Activated naive CD4-positive, alpha-beta T cell treated with anti-CD3 and anti-CD28 coated beads, Interleukin-2, amount 50 U/mL, for 16 hours (primary cell): Measurements from ENCODE around the gene COL11A2.
"Not testable (repeated sequence)": the region's sequence is repeated elsewhere in the genome, so short reads cannot be mapped to it uniquely, and the experiment has no call there.

Experiments
- DNase-seq: peaks from one replicate; pipeline ENCODE4 v3.0.0-alpha.2; 2020

COL11A2 gene

GRCh38 chr6:33150560-33150959 is 41.7 kb downstream of the COL11A2 start:
- DNase-seq = not testable (repeated sequence)

DNA sequence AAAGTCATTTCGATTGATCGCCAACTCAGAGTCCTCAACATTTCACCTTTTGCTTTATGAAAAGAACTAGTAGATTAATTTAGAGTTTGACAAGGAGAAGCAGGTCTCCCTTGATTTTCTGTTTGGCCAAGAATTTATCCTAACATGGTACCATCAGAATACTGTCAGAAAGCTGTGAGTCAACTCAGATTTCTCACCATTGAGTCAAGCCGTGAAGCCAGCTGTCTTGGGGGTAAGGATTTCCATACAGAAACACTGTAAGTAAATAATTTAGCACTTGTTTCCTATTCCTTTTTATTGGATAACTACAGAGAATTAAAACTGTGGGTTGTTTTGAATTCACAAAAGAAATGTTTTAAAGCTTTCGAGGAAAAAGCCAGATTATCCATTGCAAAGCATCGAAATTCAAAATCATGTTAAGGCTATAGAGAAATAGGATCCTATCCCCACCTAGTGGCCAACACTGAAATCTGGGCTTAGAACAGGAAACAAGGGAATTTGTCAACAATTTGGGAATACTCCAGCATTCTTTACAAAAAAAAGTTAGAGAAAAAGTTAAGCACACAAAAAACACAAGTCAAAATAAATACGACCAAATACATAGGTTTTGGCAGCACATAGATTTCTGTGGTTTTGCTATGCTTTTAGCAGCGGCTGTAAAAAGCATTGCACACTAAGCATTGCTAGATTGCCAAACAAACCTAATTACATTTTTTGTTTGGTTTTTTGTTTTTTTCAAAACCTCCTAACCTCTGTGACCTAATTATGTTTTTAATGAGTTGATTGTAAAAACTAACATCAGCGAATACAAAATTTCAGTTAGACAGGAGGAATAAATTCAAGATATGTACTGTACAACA is 44.2 kb downstream of the COL11A2 start:
- DNase-seq = no peak

GRCh38 chr6:33144373-33144772 is 47.9 kb downstream of the COL11A2 start:
- DNase-seq = no peak

DNA sequence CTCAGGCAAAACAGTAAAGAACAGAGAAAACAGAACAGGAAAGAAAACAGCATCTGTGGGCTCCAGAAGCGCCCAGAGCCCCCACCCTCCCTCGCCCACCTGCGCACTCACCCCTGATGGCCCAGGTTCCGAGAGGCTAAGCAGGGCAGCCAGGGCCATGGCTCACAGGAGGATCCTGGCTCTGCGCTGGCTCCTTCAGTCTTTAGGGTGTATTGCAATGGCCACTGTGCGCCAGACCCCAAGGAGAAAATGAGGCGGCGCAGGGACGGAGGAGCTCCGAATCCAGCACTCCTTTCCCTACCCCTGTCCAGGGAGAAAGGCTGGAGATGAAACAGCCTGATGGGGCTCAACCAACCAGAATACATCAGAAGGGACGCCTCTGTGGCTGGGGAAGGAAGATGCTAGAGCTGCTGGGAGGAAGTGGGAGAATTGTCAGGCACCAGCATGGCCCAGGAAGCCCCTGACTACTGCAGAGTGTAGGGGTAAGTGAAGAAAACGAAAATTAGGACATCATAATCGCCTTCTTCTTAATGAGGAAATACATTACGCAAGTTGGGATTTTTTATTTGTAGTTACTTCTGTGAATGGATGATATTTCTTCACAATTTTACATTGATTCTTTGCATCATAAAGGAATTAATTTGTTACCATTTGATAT is 49.0 kb downstream of the COL11A2 start:
- no peak for DNase-seq

DNA sequence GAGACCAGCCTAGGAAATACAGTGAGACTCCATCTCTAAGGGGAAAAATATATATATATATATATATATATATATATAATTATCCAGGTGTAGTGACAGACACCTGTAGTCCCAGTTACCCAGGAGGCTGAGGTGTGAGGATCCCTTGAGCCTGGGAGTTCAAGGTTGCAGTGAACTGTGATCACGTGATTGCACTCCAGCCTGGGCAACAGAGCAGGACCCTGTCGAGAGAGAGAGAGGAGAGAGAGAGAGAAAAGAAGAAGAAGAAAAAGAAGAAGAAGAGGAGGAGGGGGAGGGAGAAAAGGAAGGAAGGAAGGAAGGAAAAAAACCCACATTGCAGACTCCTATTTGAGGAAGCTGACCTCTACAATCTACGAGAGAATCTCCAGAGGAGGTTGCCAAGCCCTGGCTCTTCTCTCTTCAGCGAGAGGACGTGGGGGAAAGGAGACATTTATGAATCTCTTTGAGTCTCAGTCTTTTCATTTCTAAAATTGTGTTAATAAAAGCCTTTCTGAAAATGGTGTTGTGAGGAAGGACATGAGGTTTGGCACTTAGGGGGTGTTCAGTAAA is 49.7 kb downstream of the COL11A2 start:
- DNase-seq = no peak

DNA sequence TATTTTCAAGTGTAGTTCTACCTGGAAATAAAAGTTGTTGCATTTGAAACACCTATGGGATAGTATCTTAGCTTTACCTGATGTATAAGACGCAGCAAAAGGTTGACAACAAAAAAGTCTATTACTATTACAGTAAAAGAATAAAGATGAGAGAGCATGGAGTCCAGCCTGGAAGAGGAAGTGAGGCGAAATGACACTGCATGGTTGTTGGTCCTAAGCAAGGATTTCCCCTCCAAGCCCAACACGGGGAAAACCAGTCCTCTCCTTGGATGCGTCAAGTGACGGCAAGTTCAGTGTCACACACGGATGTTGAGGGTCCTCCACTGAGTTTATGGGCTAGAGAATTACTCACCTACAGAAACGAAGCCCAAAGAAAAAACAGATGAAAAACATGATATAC is 51.7 kb downstream of the COL11A2 start:
- DNase-seq = no peak

GRCh38 chr6:33139596-33140206 is 52.6 kb downstream of the COL11A2 start:
- no peak for DNase-seq

GRCh38 chr6:33136310-33136900 is 55.9 kb downstream of the COL11A2 start:
- DNase-seq = no peak

GRCh38 chr6:33132081-33132524 is 60.2 kb downstream of the COL11A2 start:
- DNase-seq = no peak

DNA sequence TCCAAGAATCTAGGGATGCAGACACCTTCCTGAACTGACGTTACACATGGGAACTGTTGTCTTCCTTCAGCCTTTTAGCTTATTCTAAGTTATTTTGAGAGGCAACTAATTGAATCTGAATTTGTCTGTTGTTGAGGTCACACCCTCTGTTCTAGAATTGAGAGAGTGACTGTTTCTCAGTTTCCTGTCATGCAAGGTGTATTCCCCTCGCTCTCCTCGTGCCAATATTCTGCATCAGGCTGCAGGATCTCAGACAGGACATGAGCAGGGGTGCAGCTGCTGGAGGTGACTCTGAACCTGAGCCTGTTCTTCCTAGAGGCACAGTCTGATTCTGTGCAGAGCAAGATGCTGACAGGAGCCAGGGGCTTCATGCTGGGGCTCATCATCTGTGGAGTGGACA is 63.9 kb downstream of the COL11A2 start:
- no peak for DNase-seq

GRCh38 chr6:33126101-33126714 is 66.1 kb downstream of the COL11A2 start:
- peak; percentile 58 for DNase-seq

- no peak for DNase-seq
Measured at GRCh38 chr6:33124947-33125346, 67.3 kb downstream of the COL11A2 start.

- no peak for DNase-seq
Measured at GRCh38 chr6:33124525-33124901, 67.8 kb downstream of the COL11A2 start.

DNA sequence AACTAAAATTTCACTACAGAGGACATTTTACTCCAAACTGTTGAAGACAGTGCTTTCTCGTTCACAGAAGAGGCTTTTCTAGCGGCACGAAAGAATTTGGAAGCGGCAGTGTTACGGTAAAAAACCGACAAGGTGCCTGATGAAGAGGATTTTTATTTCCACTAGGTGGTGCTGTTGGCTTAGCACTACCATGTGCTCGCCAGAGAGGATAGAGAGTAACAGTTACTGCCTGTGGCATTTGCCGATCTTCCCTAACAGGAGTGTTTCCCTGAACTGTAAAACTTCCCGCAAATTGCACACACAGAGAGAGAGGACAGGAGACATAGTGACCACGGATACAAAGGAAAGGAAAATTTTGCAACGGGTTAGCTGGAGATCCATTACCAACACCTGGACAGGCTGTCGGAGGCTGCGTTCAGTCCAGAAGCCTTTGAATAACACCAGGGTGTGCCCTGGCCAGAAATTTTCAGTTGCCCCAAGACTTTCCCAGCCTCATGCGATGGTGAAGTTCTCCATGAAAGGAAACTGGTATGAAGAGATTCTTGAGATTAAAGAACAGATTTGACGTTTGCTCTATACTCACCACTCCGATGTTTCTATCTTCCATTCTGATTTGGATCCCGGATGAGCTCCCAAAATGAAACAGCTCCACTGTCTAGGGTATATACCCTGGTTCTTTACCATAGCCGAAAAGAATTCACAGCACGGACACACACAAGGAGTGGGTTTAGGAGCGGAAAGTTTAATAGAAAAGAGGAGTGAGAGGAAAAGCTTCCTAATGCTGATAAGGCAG is 68.3 kb downstream of the COL11A2 start:
- no peak for DNase-seq

DNA sequence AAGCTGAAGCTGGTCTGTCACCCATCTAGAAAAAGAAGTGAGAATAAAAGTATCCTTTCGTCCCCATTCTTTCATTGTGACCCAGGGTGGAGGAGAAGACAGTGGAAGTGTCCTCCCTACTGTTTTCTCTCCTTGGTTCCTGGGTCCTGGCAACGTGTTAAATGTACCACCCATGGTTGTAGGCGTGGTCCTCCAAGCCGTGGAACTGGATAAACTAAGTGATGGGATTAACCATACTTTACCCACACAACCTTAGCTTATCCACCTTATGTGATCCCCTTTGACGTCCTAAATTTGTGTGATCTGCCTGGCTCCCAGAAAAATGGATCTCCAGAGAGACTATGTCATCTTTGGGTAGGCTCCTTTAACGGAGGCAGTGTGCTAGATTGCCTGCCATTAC is 69.1 kb downstream of the COL11A2 start:
- DNase-seq = no peak

GRCh38 chr6:33120001-33120400 is 72.3 kb downstream of the COL11A2 start:
- DNase-seq = no peak

GRCh38 chr6:33118525-33119123 is 73.6 kb downstream of the COL11A2 start:
- DNase-seq = no peak

GRCh38 chr6:33117811-33118277 is 74.4 kb downstream of the COL11A2 start:
- no peak for DNase-seq

DNA sequence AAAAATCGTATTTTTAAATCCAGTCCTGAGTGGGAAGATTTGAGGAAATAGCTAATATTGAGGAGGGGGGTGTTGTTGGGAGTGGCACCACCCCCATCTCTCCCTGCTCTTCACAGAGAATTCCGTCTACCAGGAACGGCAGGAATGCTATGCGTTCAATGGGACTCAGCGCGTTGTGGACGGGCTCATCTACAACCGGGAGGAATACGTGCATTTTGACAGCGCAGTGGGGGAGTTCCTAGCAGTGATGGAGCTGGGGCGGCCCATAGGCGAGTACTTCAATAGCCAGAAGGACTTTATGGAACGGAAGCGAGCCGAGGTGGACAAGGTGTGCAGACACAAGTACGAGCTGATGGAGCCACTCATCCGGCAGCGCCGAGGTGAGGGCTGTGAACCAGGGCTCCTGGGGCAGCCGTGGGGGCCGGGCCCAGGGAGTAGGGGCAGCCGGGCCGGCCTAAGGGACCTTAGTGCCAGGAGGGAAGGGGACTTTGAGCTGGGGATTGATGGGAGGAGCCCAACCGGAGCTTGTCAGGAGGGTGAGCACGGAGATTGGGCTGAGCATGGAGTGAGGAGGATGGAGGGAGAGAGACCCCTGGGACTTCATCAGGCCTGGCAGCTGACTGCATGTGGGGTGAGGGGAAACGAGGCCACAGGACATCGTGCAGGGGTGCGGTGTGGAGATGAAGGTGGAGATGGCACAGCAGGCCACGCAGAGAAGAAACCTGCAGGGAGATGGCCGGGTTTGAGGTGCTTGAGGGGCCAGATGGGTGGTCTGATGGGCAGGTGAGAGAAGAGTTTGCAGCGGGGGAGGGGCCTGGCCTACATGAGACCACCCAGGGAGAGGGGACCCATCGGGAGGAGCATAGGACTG is 75.2 kb downstream of the COL11A2 start:
- DNase-seq = no peak

- DNase-seq = no peak
Measured at GRCh38 chr6:33116417-33116816, 75.8 kb downstream of the COL11A2 start.
